A673 (cell line): ENCODE data around the gene COL5A1.

ENCODE experiments used
- CTCF ChIP-seq: fragments of 300-800, 200-600 bp; sonication (generic); conservative IDR thresholded peaks from 2 replicates; pipeline ENCODE4 v1.5.1; 2017; ENCODE audit warnings: low read depth, mild to moderate bottlenecking, antibody characterized with exemption, low read length, moderate library complexity, mixed read lengths
- EZH2 ChIP-seq: fragments of 200-600 bp; sonication (generic); IDR thresholded peaks from 2 replicates; pipeline ENCODE4 v1.6.1; 2017; ENCODE audit warnings: borderline replicate concordance, low read depth, mild to moderate bottlenecking, mixed read lengths, antibody characterized with exemption, low read length; ENCODE audit not compliant: poor library complexity, severe bottlenecking

- TF ChIP-seq EZH2 (no peak), CTCF (no peak)
These were observed 68.6 kb downstream of the COL5A1 start for GRCh38 chr9:134710271-134710540.
